NT2/D1 (cell line): ENCODE results near the gene AXIN1.

ENCODE experiments used
- SUZ12 ChIP-seq: IDR thresholded peaks from 2 replicates; pipeline ENCODE4 v1.6.1; 2011; ENCODE audit not compliant: insufficient read length, insufficient read depth; ENCODE audit errors: extremely low read depth
- YY1 ChIP-seq: IDR thresholded peaks from 2 replicates; pipeline ENCODE4 v1.6.1; 2011; ENCODE audit not compliant: insufficient read length, insufficient read depth
- ZNF274 ChIP-seq: IDR thresholded peaks from 2 replicates; pipeline ENCODE4 v1.6.1; 2011; ENCODE audit warnings: mild to moderate bottlenecking, low read depth, low read length

- TF ChIP-seq SUZ12 (no peak), YY1 (no peak), ZNF274 (no peak)
Measured at GRCh38 chr16:263182-263774, 89.2 kb downstream of the AXIN1 start.
